IPS-20b (cell line): ENCODE results near the gene CHKA.

Experiments used
- H3K27ac ChIP-seq: one replicate; pipeline ENCODE4 v1.5.1; 2013; ENCODE audit warnings: low read length
- H3K27me3 ChIP-seq: 2 replicates; pipeline ENCODE4 v1.6.1; 2013; ENCODE audit warnings: mild to moderate bottlenecking, low read length, inconsistent platforms; ENCODE audit not compliant: insufficient read depth
- H3K36me3 ChIP-seq: 2 replicates; pipeline ENCODE4 v1.6.1; 2013; ENCODE audit warnings: low read depth, mild to moderate bottlenecking, inconsistent platforms, low read length, moderate library complexity; ENCODE audit not compliant: insufficient read depth
- H3K4me1 ChIP-seq: 2 replicates; pipeline ENCODE4 v1.6.1; 2013; ENCODE audit warnings: mild to moderate bottlenecking, control low read depth, inconsistent platforms, low read length, moderate library complexity; ENCODE audit not compliant: insufficient read depth
- H3K4me3 ChIP-seq: 2 replicates; pipeline ENCODE4 v1.5.1; 2013; ENCODE audit warnings: mild to moderate bottlenecking, low read length, inconsistent platforms
- H3K9ac ChIP-seq: 2 replicates; pipeline ENCODE4 v1.6.1; 2013; ENCODE audit warnings: low read depth, mild to moderate bottlenecking, inconsistent platforms, low read length, moderate library complexity
- H3K9me3 ChIP-seq: 2 replicates; pipeline ENCODE4 v1.6.1; 2013; ENCODE audit warnings: mild to moderate bottlenecking, low read depth, low read length, inconsistent platforms; ENCODE audit not compliant: insufficient read depth

The CHKA gene

GRCh38 chr11:68153742-68154141 is 32.6 kb upstream of the CHKA start:
- H3K9me3 ChIP-seq: no peaks in the 10 kb centered on the region
- no peak overlapping the region for H3K4me3 ChIP-seq
- peaks cover 11% of the 10 kb centered on the region for H3K36me3 ChIP-seq
- H3K27me3 ChIP-seq: no peaks in the 10 kb centered on the region
- H3K27ac ChIP-seq: no peak overlapping the region
- H3K4me1 ChIP-seq: no peaks in the 10 kb centered on the region
- no peak overlapping the region for H3K9ac ChIP-seq

GRCh38 chr11:68150037-68150436 is 28.8 kb upstream of the CHKA start:
- Histone ChIP-seq H3K36me3 (no peaks in the 10 kb centered on the region), H3K9me3 (no peaks in the 10 kb centered on the region), H3K27ac (no peak overlapping the region), H3K4me3 (no peak overlapping the region), H3K27me3 (no peaks in the 10 kb centered on the region), H3K4me1 (no peaks in the 10 kb centered on the region), H3K9ac (no peak overlapping the region)

GRCh38 chr11:68149417-68149816 is 28.2 kb upstream of the CHKA start:
- no peaks in the 10 kb centered on the region for H3K36me3 ChIP-seq
- H3K9me3 ChIP-seq: no peaks in the 10 kb centered on the region
- no peak overlapping the region for H3K27ac ChIP-seq
- H3K27me3 ChIP-seq: no peaks in the 10 kb centered on the region
- H3K4me3 ChIP-seq: no peak overlapping the region
- no peaks in the 10 kb centered on the region for H3K4me1 ChIP-seq
- H3K9ac ChIP-seq: no peak overlapping the region

GRCh38 chr11:68148879-68149278 is 27.7 kb upstream of the CHKA start:
- H3K4me1 ChIP-seq: no peaks in the 10 kb centered on the region
- H3K36me3 ChIP-seq: no peaks in the 10 kb centered on the region
- H3K4me3 ChIP-seq: no peak overlapping the region
- H3K27ac ChIP-seq: no peak overlapping the region
- no peaks in the 10 kb centered on the region for H3K9me3 ChIP-seq
- no peak overlapping the region for H3K9ac ChIP-seq
- no peaks in the 10 kb centered on the region for H3K27me3 ChIP-seq

GRCh38 chr11:68148071-68148805 is 27.1 kb upstream of the CHKA start:
- no peak overlapping the region for H3K27ac ChIP-seq
- H3K4me1 ChIP-seq: no peaks in the 10 kb centered on the region
- H3K9me3 ChIP-seq: no peaks in the 10 kb centered on the region

GRCh38 chr11:68146704-68147474 is 25.7 kb upstream of the CHKA start:
- no peaks in the 10 kb centered on the region for H3K27me3 ChIP-seq
- no peak overlapping the region for H3K4me3 ChIP-seq
- H3K9me3 ChIP-seq: no peaks in the 10 kb centered on the region
- no peaks in the 10 kb centered on the region for H3K4me1 ChIP-seq
- no peaks in the 10 kb centered on the region for H3K36me3 ChIP-seq
- no peak overlapping the region for H3K9ac ChIP-seq
- H3K27ac ChIP-seq: no peak overlapping the region

More at GRCh38 chr11:68148071-68148805, 27.1 kb upstream of the CHKA start:
- no peaks in the 10 kb centered on the region for H3K36me3 ChIP-seq
- H3K27me3 ChIP-seq: no peaks in the 10 kb centered on the region
- H3K4me3 ChIP-seq: no peak overlapping the region
- no peak overlapping the region for H3K9ac ChIP-seq

GRCh38 chr11:68146010-68146540 is 24.9 kb upstream of the CHKA start:
- no peak overlapping the region for H3K9ac ChIP-seq
- H3K4me1 ChIP-seq: no peaks in the 10 kb centered on the region
- no peak overlapping the region for H3K4me3 ChIP-seq
- H3K27me3 ChIP-seq: no peaks in the 10 kb centered on the region
- no peaks in the 10 kb centered on the region for H3K9me3 ChIP-seq
- H3K36me3 ChIP-seq: no peaks in the 10 kb centered on the region
- H3K27ac ChIP-seq: no peak overlapping the region

- H3K9me3 ChIP-seq: no peaks in the 10 kb centered on the region
- no peak overlapping the region for H3K9ac ChIP-seq
- no peaks in the 10 kb centered on the region for H3K4me1 ChIP-seq
- no peak overlapping the region for H3K4me3 ChIP-seq
- no peaks in the 10 kb centered on the region for H3K27me3 ChIP-seq
- no peaks in the 10 kb centered on the region for H3K36me3 ChIP-seq
- H3K27ac ChIP-seq: no peak overlapping the region
Observed at GRCh38 chr11:68145120-68145866, 24.1 kb upstream of the CHKA start.

- Histone ChIP-seq H3K4me3 (no peak overlapping the region), H3K4me1 (no peaks in the 10 kb centered on the region), H3K36me3 (no peaks in the 10 kb centered on the region), H3K9ac (no peak overlapping the region), H3K27ac (no peak overlapping the region), H3K27me3 (no peaks in the 10 kb centered on the region), H3K9me3 (no peaks in the 10 kb centered on the region)
Observed at GRCh38 chr11:68143310-68143689, 22.1 kb upstream of the CHKA start.

- no peak overlapping the region for H3K9ac ChIP-seq
- H3K27ac ChIP-seq: no peak overlapping the region
- H3K27me3 ChIP-seq: no peaks in the 10 kb centered on the region
- H3K36me3 ChIP-seq: no peaks in the 10 kb centered on the region
- H3K4me1 ChIP-seq: no peaks in the 10 kb centered on the region
- no peak overlapping the region for H3K4me3 ChIP-seq
- no peaks in the 10 kb centered on the region for H3K9me3 ChIP-seq
Observed at GRCh38 chr11:68142441-68143309, 21.5 kb upstream of the CHKA start.

GRCh38 chr11:68142028-68142412 is 20.8 kb upstream of the CHKA start:
- Histone ChIP-seq H3K9ac (no peak overlapping the region), H3K9me3 (no peaks in the 10 kb centered on the region), H3K27me3 (no peaks in the 10 kb centered on the region), H3K36me3 (no peaks in the 10 kb centered on the region), H3K4me3 (no peak overlapping the region), H3K4me1 (no peaks in the 10 kb centered on the region), H3K27ac (no peak overlapping the region)
